ENCODE measurements around the gene WNT2B.

DNA sequence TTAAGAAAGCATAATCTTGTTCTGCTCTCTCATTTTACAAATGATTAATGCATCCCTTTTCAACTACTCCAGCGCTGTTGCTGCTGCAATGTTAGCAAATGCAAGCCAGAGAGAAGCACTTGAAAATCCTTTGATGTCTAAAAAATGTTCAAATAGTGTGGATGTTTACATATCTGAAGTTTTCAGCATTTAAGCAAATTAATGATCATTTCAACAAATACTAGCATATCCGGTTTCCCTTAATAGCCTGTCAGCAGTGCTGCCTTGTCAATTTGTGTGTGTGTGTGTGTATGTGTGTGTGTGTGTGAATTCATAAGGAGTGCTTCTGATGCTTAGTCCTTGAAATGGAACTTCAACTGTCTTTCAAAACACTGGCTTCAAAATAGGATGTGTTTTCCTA is 48.1 kb upstream of the WNT2B start:
- TF ChIP-seq POLR2AphosphoS5 (IDR thresholded peaks at IDR 0.05; ENCODE audit: low read depth, low read length), result no peak
- TF ChIP-seq, protein P1, sequence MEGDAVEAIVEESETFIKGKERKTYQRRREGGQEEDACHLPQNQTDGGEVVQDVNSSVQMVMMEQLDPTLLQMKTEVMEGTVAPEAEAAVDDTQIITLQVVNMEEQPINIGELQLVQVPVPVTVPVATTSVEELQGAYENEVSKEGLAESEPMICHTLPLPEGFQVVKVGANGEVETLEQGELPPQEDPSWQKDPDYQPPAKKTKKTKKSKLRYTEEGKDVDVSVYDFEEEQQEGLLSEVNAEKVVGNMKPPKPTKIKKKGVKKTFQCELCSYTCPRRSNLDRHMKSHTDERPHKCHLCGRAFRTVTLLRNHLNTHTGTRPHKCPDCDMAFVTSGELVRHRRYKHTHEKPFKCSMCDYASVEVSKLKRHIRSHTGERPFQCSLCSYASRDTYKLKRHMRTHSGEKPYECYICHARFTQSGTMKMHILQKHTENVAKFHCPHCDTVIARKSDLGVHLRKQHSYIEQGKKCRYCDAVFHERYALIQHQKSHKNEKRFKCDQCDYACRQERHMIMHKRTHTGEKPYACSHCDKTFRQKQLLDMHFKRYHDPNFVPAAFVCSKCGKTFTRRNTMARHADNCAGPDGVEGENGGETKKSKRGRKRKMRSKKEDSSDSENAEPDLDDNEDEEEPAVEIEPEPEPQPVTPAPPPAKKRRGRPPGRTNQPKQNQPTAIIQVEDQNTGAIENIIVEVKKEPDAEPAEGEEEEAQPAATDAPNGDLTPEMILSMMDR (IDR thresholded peaks at IDR 0.05), result no peak

Measured in Panc1 (cell line).